GM18951 (cell line): ENCODE results near the gene TPSG1.
"Not testable (repeated sequence)": the region's sequence is repeated elsewhere in the genome, so short reads cannot be mapped to it uniquely, and the experiment has no call there.

ENCODE experiments used
- POLR2A ChIP-seq: IDR thresholded peaks from 4 replicates; pipeline ENCODE4 v1.6.1; 2011; ENCODE audit warnings: mild to moderate bottlenecking; ENCODE audit not compliant: insufficient read length, insufficient read depth; ENCODE audit errors: extremely low read depth
- in situ Hi-C: fragments of 300-500 bp; cut with MboI; formaldehyde crosslinking; loops from one replicate; pipeline ENCODE4 v1.12.0; 2022; ENCODE audit warnings: low sequenced_read_pairs, mixed read lengths, inconsistent platforms; ENCODE audit not compliant: unreplicated experiment

TPSG1 gene

DNA sequence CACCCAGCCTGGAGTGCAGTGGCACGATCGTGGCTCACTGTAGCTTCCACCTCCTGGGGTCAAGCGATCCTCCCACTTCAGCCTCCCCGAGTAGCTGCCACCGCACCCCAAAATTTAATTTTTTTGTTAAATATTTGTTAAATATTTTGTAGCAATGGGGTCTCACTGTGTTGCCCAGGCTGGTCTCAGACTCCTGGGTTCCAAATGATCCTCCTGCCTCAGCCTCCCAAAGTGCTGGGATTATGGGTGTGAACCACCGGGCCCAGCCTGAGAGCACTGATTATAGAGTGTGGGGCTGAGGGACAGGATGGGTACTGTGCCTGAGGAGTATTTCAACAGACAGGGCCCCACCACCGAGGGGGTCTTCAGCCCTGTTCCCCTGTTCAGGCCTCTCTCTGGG is 35.6 kb downstream of the TPSG1 start:
- no peak for TF ChIP-seq POLR2A
- in situ Hi-C loops = no loop called here

DNA sequence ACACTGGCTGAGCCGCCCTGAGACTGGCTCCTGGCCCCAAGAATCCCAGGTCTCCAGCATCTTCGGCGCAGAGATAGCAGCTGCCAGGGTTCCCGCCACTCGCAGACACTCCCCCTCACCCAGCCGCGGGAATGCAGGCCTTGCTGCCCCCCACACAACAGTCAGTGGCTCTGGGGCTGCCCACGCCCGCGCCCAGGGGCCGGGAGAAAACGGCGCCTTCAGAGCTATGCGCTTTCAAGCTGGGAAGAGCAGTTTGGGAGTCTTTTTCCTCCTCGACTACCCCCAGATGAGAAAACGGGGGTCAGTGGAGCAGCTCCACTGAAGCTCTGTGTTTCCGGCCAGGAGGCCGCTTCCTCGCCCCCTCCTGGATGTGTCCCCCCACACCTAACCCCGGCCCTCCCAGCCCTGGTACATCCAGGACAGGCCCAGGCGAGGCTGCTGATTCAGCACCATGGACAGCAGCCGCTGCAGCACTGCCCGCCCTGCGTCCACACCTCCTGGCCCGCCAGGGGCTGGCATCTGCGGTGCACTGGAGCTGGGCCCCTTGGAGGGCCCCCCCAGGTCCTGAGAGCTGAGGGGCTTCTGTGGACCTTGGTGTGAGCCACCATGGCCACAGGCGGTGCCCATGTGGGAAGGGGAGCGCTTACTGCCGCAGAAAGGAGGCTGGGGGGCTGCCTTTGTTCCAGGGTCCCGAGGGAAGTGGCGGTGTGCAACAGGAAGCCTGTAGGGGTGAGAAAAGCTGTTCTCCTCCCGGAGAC is 36.5 kb downstream of the TPSG1 start:
- in situ Hi-C loops = no loop called here
- TF ChIP-seq POLR2A = no peak

DNA sequence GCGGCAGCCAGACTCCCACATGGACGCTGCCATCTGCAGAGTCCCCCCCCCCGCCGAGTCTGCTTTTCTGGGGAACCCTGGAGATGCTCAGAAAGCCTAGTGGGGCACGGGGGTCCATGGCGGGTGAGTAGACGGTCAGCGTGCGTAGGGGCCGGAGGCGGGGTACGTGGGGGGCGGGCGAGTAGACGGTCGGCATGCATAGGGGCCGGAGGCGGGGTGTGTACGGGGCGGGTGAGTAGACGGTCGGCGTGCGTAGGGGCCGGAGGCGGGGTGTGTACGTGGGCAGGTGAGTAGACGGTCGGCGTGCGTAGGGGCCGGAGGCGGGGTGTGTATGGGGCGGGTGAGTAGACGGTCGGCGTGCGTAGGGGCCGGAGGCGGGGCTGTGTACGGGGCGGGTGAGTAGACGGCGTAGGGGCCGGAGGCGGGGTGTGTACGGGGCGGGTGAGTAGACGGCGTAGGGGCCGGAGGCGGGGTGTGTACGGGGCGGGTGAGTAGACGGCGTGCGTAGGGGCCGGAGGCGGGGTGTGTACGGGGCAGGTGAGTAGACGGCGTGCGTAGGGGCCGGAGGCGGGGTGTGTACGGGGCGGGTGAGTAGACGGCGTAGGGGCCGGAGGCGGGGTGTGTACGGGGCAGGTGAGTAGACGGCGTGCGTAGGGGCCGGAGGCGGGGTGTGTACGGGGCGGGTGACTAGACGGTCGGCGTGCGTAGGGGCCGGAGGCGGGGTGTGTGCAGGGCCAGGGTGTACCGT is 39.4 kb downstream of the TPSG1 start:
- in situ Hi-C loops = not testable (repeated sequence)

DNA sequence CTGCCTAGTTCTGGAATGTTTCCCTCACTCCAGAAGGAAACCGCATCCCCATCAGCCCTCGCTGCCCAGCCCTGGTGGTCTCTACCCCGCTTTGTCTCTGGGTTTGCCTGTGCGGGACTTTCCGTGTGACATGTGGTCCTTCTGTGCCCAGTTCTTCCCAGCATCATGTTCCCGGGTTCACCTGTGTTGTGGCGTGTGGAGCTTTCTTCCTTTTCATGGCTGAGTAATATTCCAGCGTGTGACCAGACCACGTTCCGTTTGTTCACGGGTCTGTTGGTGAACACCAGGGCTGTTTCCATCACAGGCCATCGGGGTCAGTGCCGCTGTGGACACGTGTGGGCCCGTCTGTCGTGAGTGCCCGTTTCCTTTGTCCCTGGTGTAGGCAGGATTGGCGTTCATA is 40.1 kb downstream of the TPSG1 start:
- in situ Hi-C loops = no loop called here
- no peak for TF ChIP-seq POLR2A

DNA sequence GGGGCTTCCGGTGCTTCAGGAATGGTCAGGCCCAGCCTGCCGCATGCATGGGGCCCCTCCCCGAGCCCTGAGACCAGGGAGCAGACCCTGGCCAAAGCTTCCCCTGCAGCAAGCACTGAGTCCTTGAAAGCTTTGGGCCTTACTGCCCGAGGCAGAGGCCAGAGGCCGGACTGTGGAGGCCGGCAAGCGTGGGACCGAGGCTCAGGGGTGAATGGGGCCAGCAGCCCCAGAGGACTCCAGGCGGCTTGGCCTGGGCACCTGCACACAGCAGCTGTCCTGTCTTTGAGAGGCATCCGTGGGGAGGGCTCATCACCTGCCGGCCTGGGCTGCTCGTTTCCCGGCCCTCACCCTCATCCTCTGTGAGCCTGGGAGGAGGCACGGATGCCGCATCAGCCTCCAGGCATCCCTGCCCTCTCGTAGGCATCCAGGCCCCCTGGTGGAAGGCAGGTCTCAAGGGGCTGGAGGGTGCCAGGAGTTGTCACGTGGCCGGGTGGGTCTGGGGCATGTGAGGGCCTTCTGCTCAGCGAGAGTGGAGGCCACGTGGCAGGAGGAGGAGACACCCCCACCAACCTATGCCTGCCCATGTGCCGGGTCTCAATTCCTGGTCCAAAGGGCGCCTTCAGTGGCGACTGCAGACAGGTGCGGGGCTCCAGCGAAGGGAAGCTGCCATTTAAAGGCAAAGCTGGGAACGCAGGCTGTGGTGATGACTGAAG is 40.8 kb downstream of the TPSG1 start:
- in situ Hi-C loops = no loop called here
- TF ChIP-seq POLR2A = no peak

DNA sequence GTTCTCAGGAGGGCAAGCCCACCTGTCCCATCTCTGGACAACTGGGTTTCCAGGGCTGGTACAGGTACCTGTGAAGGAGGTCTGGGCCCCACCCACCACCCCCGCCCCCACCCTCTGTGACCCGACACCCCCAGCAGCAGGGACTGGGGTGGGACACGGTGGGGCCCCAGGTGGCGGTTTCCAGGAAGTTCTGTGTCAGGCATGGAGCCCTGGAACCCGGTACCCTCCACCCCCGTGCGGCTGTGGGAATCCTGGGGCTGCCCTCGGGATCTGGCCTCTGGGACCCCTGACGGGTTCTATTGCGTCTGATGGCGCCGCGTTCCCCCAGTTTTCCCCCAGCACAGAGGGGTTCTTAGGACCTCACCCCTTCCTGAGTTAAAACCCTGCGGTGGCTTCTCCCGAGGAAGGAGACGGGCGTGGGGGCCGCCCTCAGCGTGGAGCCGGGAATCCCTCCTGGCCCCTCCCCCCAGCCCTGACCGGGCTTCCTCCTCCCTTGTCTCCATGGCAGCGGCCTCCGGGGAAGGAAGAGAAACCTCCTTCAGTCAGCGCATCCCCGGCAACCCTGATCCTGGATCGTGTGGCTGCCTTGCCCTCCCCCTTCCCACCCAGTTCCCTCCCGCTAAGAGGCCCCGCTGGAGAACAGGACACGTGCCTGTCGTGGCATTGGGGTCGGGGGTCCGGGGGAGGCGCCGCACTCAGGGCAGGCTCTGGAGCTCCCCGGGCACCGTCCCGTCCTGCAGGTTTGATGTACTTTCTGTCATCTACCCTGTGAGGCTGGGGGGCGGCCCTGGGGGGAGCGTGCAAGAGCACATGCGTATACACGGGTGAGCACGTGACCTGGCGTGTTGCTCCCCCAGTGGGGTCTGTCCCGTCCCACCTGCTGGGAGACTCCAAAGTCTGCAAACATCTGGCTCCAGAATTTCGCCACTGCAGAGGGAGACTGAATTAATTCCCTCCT is 41.8 kb downstream of the TPSG1 start:
- in situ Hi-C loops = no loop called here
- TF ChIP-seq POLR2A = no peak

DNA sequence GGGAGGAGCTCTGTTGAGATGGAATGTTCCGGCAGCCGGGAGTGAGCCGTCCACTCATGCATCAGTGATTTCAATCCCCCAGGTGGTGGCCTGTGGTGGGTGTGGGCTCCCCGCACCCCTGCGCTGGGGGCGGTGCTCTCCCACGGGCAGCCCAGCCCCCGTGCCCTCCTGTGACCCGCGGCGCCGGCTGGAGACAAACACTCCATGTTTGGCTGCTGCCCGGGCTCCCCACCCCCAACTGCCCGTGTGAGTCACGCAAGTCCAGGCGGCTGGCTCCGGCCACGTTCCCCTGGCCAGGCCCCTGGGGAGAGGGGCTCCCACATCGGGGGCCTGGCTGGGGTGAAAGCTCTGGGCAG is 42.8 kb downstream of the TPSG1 start:
- in situ Hi-C loops = no loop called here
- TF ChIP-seq POLR2A = no peak

DNA sequence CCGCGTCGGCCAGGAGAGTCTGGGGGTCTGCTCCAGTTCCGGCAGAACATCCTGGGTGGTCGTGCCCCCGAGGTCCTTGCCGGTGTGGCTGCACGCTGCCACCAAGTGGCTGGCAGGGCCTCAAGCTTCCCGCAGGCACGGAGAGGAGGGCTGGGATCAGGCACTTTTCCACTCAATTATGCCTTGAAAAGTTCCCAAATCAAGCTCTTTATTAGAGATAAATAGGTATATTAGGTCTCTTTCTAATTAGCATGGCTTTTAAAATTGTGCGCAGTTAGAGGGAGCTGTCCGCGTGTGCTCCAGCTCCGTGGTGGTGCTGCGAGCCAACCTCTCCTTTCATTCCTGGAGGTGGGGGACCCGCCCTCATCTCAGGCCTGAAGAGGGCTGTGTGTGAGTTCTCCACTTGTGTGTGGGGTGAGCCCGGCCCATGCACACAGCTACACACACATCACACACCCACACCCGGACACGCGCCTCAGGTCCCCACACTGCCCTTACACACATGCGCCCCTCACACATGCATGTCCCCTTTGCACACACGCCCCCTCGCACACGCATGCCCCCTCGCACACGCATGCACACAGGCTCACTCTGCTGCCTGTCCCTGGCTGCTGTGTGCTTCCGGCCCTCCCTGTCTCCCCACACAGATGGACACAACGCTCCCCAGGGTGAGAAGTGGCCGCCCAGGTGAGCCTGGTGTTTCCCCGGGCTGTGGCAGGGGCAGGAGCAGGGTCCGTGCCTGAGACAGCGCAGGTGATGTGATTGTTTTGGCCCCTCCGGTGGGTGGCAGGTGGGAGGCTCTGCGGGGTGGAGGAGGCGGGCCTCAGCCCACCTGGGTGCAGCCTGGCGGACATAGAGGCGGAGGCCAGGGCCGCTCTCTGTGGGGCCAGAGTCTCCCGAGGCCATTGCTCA is 43.4 kb downstream of the TPSG1 start:
- TF ChIP-seq POLR2A = no peak
- in situ Hi-C loops = no loop called here

DNA sequence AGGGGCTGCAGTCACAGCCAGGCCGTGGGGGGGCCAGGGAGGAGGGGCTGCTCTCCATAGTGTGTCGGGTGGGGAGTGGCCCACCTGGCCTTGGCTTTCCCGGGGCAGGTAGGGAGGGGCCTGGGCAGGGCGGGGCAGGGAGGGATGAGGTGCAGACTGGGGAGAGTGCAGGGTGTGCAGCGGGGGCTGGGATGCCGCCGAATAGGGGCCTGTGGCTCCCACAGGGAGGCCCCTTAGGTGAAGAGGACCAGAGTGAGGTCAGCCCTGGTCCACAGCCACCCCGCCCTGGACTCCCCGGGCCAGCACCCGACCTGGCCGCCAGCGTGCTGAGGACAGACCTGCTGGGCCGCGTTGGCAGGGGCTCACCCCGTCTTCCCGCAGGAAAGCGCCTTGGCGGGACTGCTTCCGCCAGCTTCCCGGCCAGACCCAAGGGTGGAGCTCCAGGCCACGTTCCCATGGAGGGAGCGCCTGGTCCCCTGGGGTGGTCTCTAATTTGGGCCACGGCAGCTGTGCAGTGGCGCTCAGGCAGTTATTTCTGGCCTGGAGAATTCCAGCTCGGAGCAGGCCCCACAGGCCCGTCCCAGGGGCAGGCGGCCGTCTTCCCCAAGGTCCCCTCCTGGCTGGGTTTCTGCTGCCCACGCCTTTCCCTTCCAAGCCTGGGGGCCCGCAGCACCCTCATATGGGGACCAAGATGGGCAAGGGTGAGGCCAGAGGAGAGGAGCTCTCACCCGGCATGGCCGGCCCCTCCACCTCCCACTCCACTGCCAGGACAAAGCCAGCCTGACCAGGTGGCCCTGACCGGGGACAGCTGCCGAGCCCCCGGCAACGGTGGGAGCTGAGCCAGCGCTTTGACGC is 44.3 kb downstream of the TPSG1 start:
- in situ Hi-C loops = no loop called here

DNA sequence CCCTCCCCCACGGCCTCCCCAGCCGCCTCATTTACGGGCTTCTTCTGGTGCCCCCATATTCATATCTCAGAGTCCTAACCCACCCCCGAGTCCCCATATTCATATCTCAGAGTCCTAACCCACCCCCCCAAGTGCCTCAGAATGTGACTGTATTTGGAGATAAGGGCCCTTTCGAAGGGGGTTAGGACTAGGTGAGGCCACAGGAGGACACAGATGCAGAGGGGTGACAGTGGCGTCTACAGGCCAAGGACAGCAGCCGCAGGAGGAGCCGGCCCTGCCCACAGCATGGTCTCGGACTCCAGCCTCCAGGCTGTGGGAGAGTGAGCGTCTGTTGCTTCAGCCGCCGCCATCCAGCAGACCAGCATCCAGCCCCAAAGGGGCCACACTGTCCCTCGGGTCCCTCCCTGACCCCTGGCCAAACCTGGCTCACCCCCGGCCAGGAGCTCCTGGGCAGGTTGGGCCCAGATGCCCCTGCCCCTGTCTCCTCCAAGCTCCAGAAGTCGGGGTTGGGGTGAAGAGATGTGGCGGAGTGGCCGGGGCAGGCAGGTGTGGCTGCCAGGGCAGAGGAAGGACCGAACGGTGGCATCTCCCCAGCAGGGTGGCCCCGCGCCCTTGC is 46.7 kb downstream of the TPSG1 start:
- in situ Hi-C loops = no loop called here
- no peak for TF ChIP-seq POLR2A

More for the DNA sequence above, 44.3 kb downstream of the TPSG1 start:
- no peak for TF ChIP-seq POLR2A

DNA sequence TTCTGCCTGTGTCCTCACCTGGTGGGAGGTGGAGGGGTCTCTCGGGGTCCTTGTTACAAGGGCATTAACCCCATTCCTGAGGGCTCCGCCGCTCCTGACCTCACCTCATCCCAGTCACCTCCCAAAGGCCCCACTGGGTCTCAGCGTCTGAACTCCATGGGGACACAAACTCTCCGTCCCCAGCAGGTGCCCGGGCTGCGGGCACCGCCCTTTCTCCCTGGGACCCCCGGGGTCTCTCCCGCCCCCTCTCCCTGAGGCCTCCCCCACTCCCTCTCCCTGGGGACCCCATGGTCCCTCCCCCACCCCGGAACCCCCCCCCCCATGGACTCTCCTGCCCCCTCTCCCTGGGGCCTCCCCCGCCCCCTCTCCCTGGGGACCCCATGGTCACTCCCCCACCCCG is 47.3 kb downstream of the TPSG1 start:
- in situ Hi-C loops = no loop called here
- no peak for TF ChIP-seq POLR2A
